NCI-H345 treated with DMSO at 0.1 percent for 48 hours (cell line): ENCODE data around the gene EPB41L2.
A peak's percentile ranks its signal among the peaks of the same experiment; 100 is the strongest.
"Not testable (repeated sequence)": the region's sequence is repeated elsewhere in the genome, so short reads cannot be mapped to it uniquely, and the experiment has no call there.

Experiments
- DNase-seq: peaks from one replicate; lab custom pipeline; 2025; ENCODE audit not compliant: unreplicated experiment; lab: John Stamatoyannopoulos, UW

Gene EPB41L2

GRCh38 chr6:130920969-130921368, 142.1 kb downstream of the EPB41L2 start:
- DNase-seq = no peak

DNA sequence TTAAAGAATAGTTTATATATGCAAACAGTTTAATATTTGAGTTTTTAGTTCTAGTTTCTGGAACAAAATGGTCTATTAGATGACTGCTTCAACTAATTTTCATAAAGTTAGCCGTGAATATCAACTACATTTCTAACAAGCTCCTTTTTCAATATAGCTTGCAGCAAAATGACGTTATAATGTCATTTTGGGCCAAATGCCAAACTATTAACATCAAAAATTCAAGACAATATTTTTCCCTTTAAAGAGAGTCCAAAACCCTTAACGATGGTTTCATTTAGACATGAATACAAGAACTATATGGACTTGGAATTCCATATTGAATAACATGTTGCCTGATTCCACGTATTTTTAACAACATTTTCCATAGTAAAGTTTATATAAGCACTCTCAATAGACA, 144.9 kb downstream of the EPB41L2 start:
- DNase-seq = no peak

DNA sequence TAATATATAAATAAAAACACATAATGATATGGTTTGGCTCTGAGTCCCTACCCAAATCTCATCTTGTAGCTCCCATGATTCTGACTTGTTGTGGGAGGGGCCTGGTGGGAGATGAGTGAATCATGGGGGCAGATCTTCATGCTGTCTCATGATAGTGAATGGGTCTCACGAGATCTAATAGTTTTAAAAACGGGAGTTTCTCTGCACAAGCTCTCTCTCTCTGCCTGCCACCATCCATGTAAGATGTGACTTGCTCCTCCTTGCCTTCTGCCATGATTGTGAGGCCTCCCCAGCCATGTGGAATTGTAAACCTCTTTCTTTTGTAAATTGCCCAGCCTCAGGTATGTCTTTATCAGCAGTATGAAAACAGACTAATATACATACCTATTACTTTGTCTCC, 147.4 kb downstream of the EPB41L2 start:
- DNase-seq = not testable (repeated sequence)

GRCh38 chr6:130913120-130913519, 149.9 kb downstream of the EPB41L2 start:
- no peak for DNase-seq

- no peak for DNase-seq
Measured at GRCh38 chr6:130912434-130912833, 150.6 kb downstream of the EPB41L2 start.

DNA sequence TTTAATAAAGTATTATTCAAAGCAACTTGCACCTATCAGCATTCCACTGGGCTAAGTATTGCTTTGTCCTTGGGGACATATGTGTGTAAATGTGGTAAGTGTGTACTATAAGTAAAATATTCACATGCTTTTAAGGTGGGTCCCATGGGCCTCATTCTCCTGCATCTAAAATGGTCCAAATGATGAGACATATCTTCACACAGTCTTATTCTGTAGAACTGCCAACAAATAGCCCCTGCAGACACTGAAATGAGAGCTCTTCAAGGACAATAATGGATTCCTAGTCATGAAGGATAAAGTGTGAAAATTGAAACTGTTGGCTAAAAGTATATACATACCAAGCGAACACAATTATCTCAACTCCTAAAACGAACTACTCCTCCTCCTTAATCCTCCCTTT, 154.1 kb downstream of the EPB41L2 start:
- DNase-seq = no peak

- DNase-seq = no peak
Measured at GRCh38 chr6:130908188-130908587, 154.9 kb downstream of the EPB41L2 start.

DNA sequence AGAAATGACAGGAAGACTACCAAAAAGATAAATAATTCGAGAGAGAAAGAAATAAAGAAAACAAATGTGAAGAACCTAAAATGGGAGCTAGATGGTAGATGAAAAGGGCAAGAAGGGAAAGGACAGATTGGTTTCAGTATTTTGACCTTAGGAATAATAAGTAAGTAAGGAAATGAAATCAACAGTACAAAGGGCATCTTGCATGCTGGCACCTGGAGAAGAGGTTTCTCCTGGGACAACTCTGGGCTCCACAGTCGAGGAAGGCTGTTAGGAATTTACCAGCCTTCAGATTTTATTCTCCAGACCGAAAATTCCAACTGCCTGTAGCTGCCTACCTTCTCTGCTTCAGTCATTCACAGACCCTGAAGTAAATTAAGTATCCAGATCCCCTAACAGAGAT, 155.4 kb downstream of the EPB41L2 start:
- DNase-seq = no peak

DNA sequence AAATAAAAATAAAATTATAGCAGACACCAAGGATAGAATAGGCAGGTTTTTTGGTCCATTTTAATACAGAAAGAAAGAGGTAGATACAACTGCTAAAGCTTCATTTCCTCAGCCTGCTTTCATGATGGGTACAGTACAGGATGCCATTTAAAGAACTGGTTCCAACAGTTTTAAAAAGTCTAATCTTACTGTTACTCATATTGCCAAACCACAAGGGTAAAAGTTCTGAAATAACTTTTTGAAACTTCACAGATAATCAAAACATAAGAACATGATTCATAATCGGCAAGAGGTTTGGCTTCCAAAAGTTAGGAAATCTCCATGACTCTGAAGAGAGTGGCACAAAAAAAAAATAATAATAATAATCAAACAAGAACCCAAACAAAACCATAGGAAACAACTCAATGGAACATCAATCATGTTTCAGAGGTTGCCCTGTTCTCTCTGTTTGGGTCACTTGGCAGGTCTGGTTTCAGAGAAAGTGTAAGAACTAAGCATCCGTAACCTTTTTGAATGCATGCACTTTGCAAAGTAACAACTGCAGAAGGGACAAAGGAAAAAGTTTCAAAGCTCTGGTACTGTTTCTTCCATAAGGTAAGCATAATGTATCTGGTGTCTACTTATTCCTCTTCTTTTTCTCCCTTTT, 156.2 kb downstream of the EPB41L2 start:
- DNase-seq = no peak

DNA sequence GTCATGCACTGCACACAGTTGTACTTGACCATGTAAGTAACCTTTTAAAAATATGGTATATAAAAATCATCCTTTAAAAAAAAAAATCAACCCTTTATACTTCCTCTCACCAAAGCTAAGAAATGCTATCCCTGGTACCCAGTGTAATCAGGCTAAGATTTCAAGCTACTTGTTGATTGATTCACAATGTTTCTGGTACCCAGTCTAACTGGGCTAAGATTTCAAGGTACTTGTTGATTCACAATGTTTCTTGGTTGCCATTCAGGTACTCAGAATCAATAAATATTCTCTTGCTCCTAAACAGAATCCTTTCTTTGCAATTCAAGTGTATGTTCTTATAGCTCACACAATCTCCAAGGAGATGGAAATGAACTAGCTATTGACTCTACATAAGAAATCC, 159.4 kb downstream of the EPB41L2 start:
- no peak for DNase-seq

DNA sequence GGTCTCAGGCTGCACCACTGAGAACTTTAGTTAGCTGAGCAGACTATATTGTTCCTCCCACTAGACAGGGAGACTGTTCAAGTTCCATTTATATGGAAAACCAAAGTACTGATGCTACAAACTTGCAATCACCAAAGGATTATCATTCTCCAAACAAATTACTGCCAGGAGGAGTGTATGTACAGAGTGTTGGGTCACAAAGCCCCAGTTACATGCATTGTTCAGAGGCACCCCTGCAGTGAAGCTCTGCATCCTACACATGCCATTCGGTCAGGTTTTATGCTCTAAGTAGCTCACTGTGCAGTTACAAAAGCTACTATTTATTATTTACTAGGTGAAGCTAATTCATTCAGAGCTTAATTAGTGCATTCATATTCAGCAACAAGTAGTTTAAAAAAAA, 160.0 kb downstream of the EPB41L2 start:
- no peak for DNase-seq

GRCh38 chr6:130900913-130901312, 162.1 kb downstream of the EPB41L2 start:
- DNase-seq = no peak

- DNase-seq = no peak
Measured at GRCh38 chr6:130896249-130896648, 166.8 kb downstream of the EPB41L2 start.

- no peak for DNase-seq
Measured at GRCh38 chr6:130895516-130895915, 167.5 kb downstream of the EPB41L2 start.

DNA sequence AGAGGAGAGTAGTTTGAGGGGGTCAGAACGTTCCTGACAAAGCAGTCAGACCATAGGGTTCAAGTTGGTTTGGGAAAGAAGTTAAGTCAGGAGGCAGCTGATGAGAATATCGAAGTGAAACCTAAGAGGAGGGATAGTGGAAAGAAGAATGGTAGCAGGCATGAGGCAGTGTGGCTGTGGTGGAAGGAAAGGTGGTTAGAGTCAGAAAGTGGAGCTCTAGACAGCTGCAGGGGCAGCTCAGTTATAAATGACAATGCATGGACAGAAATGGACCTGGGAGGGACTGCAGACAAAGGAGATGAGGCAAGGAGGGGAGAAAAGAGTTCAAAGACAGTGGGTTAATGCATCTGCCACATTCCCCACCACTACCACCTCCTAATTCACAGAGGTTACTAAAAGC, 169.3 kb downstream of the EPB41L2 start:
- no peak for DNase-seq

DNA sequence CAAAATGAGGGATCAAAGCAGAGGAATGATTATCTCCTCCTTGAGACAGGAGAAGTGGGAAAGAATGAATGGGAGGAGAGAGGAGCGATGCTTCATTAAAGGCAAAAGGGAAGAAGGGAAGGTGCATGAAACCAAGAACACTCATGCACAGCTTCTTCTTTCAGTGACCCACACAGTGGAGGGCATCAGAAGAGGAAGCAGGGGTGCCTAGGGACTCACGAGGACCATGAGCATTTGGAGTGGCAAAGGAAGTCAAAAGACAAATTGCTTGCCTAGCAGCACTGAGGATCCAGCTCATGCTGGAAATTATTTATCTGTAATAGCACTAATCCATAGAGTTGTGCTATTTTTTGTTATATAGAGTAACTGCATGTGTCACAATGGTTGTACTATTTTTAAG, 169.8 kb downstream of the EPB41L2 start:
- no peak for DNase-seq

DNA sequence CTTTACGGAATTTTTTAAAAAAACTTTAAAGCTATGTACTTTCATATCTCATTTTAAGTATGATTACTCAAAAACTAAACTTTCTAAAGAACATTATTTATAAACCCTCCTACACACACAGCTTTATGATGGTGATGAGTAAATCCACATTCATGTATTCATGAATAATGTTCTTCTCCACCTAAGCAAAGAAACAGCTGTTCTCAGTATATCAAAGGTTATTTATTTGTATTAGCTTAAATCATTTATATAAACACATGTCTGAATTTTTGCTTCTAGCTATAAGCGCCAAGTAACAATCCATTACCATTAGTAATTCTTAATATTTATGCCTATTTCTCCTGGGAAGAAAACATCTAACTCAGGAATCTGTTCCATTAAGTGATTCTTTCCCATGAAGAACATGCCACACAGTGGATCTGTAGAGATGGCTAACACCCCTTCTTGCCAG, 172.5 kb downstream of the EPB41L2 start:
- DNase-seq = no peak

DNA sequence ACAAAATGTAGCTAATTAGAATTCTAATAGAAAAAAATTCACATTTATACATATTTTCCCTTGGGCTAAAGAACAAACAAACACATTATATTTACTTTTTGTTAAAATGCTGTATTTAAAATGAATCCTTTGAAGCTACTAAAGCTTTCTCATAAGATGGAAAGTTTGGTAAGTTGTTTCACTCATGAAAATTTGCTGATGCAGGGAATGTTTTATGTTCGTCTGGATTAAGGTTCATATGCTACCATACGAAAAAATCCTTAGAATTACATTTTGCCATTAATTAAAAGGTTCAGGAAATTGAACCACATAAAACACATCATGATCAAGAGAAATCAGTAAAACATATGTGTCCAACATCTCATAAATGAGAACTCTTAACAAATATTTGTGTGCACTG, 173.6 kb downstream of the EPB41L2 start:
- no peak for DNase-seq

GRCh38 chr6:130888246-130888645, 174.8 kb downstream of the EPB41L2 start:
- DNase-seq = no peak

DNA sequence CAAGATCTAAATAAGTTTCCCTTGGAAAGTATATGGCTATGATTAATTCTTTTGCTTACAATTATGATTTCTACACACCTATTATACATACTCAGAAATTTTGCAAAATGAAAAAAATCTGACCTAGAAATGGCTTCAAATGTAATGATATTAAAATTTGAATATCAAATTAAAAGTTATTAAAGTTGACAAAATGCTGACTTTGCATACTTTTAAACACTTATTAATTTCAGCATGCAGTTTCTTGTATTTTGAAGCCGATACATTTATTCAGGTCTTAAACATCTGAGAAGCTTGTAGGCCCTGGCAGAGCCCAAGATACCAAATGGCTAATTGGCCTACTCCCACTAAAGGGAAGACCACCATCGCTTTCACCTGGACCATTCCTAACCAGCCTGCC, 176.1 kb downstream of the EPB41L2 start:
- no peak for DNase-seq

GRCh38 chr6:130885392-130886192, 177.5 kb downstream of the EPB41L2 start:
- peak; percentile 45 for DNase-seq

DNA sequence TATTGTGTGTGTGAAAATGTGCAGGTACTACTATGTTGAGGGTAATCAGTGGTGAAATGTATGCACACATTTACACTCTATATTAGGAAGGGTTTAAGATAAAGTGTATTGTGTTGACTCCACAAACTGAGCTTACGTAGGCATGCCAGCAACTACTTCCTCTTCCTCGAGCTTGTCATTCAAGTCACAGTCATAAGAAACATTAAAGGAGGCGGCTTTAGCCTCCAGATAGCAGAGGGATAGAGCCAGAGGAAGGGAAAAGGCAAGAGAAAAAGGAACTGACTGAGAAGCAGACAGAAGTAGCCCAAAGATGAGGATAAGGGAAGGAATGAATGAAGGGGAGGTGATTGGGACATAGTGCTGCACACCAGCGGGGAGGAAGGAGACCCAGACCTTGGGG, 180.7 kb downstream of the EPB41L2 start:
- DNase-seq = no peak

- DNase-seq = no peak
Measured at GRCh38 chr6:130879826-130880225, 183.2 kb downstream of the EPB41L2 start.
